ENCODE measurements around the gene ASTN2. TPM values are rescaled to one million over a fixed set of nuclear protein-coding genes. Genes with fewer than 3 reads are reported as not detected.

The ASTN2 gene
- total and polyA plus RNA-seq, 2 experiments from 2014 or later, result 7.0 to 24.6 TPM

- no peak for ATAC-seq
Observed at GRCh38 chr9:116975126-116975525, 439.7 kb downstream of the ASTN2 start.

More at GRCh38 chr9:116975126-116975525, 439.7 kb downstream of the ASTN2 start:
- H3K4me1 Mint-ChIP-seq, result peaks cover 20% of the 10 kb centered on the region
- Histone ChIP-seq H3K4me2 (no peak overlapping the region), H3K27ac (ENCODE audit: low read depth) (no peak overlapping the region), H3K9me2 (ENCODE audit: insufficient read depth) (no peaks in the 10 kb centered on the region), H3K79me2 (replicated peaks; ENCODE audit: insufficient read depth) (no peaks in the 10 kb centered on the region), H3K27me3 (ENCODE audit: insufficient read depth) (no peaks in the 10 kb centered on the region), H3K4me1 (ENCODE audit: insufficient read depth) (peaks cover 9% of the 10 kb centered on the region), H3K36me3 (ENCODE audit: insufficient read depth) (no peaks in the 10 kb centered on the region), H3F3A (replicated peaks; ENCODE audit: low read depth) (no peaks in the 10 kb centered on the region), H2AFZ (no peak overlapping the region), H3K4me3 (no peak overlapping the region), H4K20me1 (replicated peaks; ENCODE audit: insufficient read depth) (no peaks in the 10 kb centered on the region)
- H3K27me3 Mint-ChIP-seq (ENCODE audit: insufficient read depth, low read depth, poor library complexity), result peaks cover 2% of the 10 kb centered on the region
- TF ChIP-seq POLR2AphosphoS5 (IDR thresholded peaks at IDR 0.05; ENCODE audit: low read depth) (no peak), NANOG (IDR thresholded peaks at IDR 0.05; ENCODE audit: borderline replicate concordance) (no peak), STAT1 (IDR thresholded peaks at IDR 0.05; ENCODE audit: unreplicated experiment) (no peak), CTCF (conservative IDR thresholded peaks at IDR 0.05; ENCODE audit: low read depth in 2 of 2) (no peak), EZH2 (IDR thresholded peaks at IDR 0.05; ENCODE audit: low read depth, unreplicated experiment) (no peak), ZNF462 (CRISPR knock-in tag; IDR thresholded peaks at IDR 0.05) (no peak), ETS1 (IDR thresholded peaks at IDR 0.05) (no peak), EZH2phosphoT487 (IDR thresholded peaks at IDR 0.05; ENCODE audit: unreplicated experiment) (no peak), JUNB (IDR thresholded peaks at IDR 0.05; ENCODE audit: unreplicated experiment) (no peak), CREB1 (CRISPR knock-in tag; IDR thresholded peaks at IDR 0.05; ENCODE audit: low read depth) (no peak), ZNF331 (CRISPR knock-in tag; IDR thresholded peaks at IDR 0.05; ENCODE audit: low read depth) (no peak), REST (IDR thresholded peaks at IDR 0.05; ENCODE audit: unreplicated experiment) (no peak), ZNF114 (CRISPR knock-in tag; IDR thresholded peaks at IDR 0.05) (no peak)
- H3K9me3 Mint-ChIP-seq, result no peaks in the 10 kb centered on the region
- no peak overlapping the region for H3K27ac Mint-ChIP-seq
- no peaks in the 10 kb centered on the region for H3K36me3 Mint-ChIP-seq (ENCODE audit: low read depth)
- no peak overlapping the region for H3K4me3 Mint-ChIP-seq
- DNase-seq (ENCODE audit: low spot score), result no peak

All from GM23338 (cell line).